Osteoblast (primary cell): ENCODE results near the gene CHST9. TPM values are rescaled to one million over a fixed set of nuclear protein-coding genes. Genes with fewer than 3 reads are reported as not detected.

Experiments used
- DNase-seq: peaks from one replicate; pipeline ENCODE4 v3.0.0; 2011; ENCODE audit warnings: low spot score, mixed read lengths; ENCODE audit not compliant: insufficient read length; ENCODE audit errors: missing footprints
- H2AFZ ChIP-seq: 2 replicates; pipeline ENCODE4 v1.6.0; 2011; ENCODE audit warnings: mild to moderate bottlenecking, low read length
- H3K27ac ChIP-seq: 2 replicates; pipeline ENCODE4 v1.5.1; 2011; ENCODE audit warnings: mild to moderate bottlenecking, low read depth, low read length, moderate library complexity
- H3K27me3 ChIP-seq: 2 replicates; pipeline ENCODE4 v1.6.0; 2012; ENCODE audit warnings: mild to moderate bottlenecking, control low read depth, inconsistent platforms, low read length, moderate library complexity; ENCODE audit not compliant: insufficient read depth
- H3K36me3 ChIP-seq: 2 replicates; pipeline ENCODE4 v1.5.1; 2011; ENCODE audit warnings: mild to moderate bottlenecking, low read length, control low read depth, moderate library complexity; ENCODE audit not compliant: insufficient read depth
- H3K4me1 ChIP-seq: 2 replicates; pipeline ENCODE4 v1.5.1; 2011; ENCODE audit warnings: mild to moderate bottlenecking, low read length, control low read depth, moderate library complexity; ENCODE audit not compliant: insufficient read depth
- H3K4me2 ChIP-seq: 2 replicates; pipeline ENCODE4 v1.6.0; 2011; ENCODE audit warnings: mild to moderate bottlenecking, low read length; ENCODE audit not compliant: insufficient read depth
- H3K4me3 ChIP-seq: fragments of 200-600 bp; sonication (generic); 3 replicates; pipeline ENCODE4 v1.5.1; 2012; ENCODE audit warnings: mild to moderate bottlenecking, low read length, inconsistent platforms; ENCODE audit not compliant: insufficient read depth
- H3K79me2 ChIP-seq: 2 replicates; pipeline ENCODE4 v1.6.0; 2012; ENCODE audit warnings: mild to moderate bottlenecking, low read length, control low read depth, inconsistent platforms; ENCODE audit not compliant: insufficient read depth
- H3K9me3 ChIP-seq: 2 replicates; pipeline ENCODE4 v1.5.1; 2011; ENCODE audit warnings: low read depth, low read length, control low read depth
- H4K20me1 ChIP-seq: 2 replicates; pipeline ENCODE4 v1.6.0; 2012; ENCODE audit warnings: mild to moderate bottlenecking, low read length, control low read depth; ENCODE audit not compliant: insufficient read depth
- CTCF ChIP-seq: IDR thresholded peaks from 2 replicates; pipeline ENCODE4 v1.5.1; 2011; ENCODE audit warnings: mild to moderate bottlenecking, low read depth, low read length, moderate library complexity; ENCODE audit errors: extremely low read depth
- total RNA-seq: library from RNA; depleted of rRNA; stranded (reverse); fragments of >200 nt; gene quantifications from 2 replicates; pipeline ENCODE4 v1.2.3, GENCODE V29; 2012

The CHST9 gene
- total RNA-seq, 1 donor: not detected

GRCh38 chr18:27144672-27145071, 40.4 kb downstream of the CHST9 start:
- no peak for TF ChIP-seq CTCF
- H3K4me1 ChIP-seq: no peaks in the 10 kb centered on the region
- no peak overlapping the region for H3K27ac ChIP-seq
- H3K4me3 ChIP-seq: no peak overlapping the region
- no peaks in the 10 kb centered on the region for H3K9me3 ChIP-seq
- H2AFZ ChIP-seq: no peak overlapping the region
- no peaks in the 10 kb centered on the region for H3K79me2 ChIP-seq
- H4K20me1 ChIP-seq: no peaks in the 10 kb centered on the region
- no peaks in the 10 kb centered on the region for H3K36me3 ChIP-seq
- no peak for DNase-seq
- no peaks in the 10 kb centered on the region for H3K27me3 ChIP-seq
- no peak overlapping the region for H3K4me2 ChIP-seq

GRCh38 chr18:27143580-27144287, 41.4 kb downstream of the CHST9 start:
- no peaks in the 10 kb centered on the region for H3K27me3 ChIP-seq
- no peak for TF ChIP-seq CTCF
- no peaks in the 10 kb centered on the region for H3K36me3 ChIP-seq
- no peak for DNase-seq
- no peaks in the 10 kb centered on the region for H3K79me2 ChIP-seq
- H2AFZ ChIP-seq: no peak overlapping the region
- no peak overlapping the region for H3K27ac ChIP-seq
- H3K4me3 ChIP-seq: no peak overlapping the region
- no peaks in the 10 kb centered on the region for H4K20me1 ChIP-seq
- H3K9me3 ChIP-seq: no peaks in the 10 kb centered on the region
- no peak overlapping the region for H3K4me2 ChIP-seq
- H3K4me1 ChIP-seq: no peaks in the 10 kb centered on the region

GRCh38 chr18:27142891-27143290, 42.2 kb downstream of the CHST9 start:
- H4K20me1 ChIP-seq: no peaks in the 10 kb centered on the region
- no peak overlapping the region for H3K4me2 ChIP-seq
- TF ChIP-seq CTCF: no peak
- H3K4me1 ChIP-seq: no peaks in the 10 kb centered on the region
- H3K27ac ChIP-seq: no peak overlapping the region
- no peaks in the 10 kb centered on the region for H3K79me2 ChIP-seq
- H3K9me3 ChIP-seq: no peaks in the 10 kb centered on the region
- no peaks in the 10 kb centered on the region for H3K27me3 ChIP-seq
- no peak overlapping the region for H3K4me3 ChIP-seq
- H2AFZ ChIP-seq: no peak overlapping the region
- H3K36me3 ChIP-seq: no peaks in the 10 kb centered on the region
- DNase-seq: no peak

GRCh38 chr18:27141876-27142275, 43.2 kb downstream of the CHST9 start:
- Histone ChIP-seq H3K4me1 (no peaks in the 10 kb centered on the region), H3K4me3 (no peak overlapping the region), H3K27ac (no peak overlapping the region), H2AFZ (no peak overlapping the region), H3K79me2 (no peaks in the 10 kb centered on the region), H3K36me3 (no peaks in the 10 kb centered on the region), H3K4me2 (no peak overlapping the region), H4K20me1 (no peaks in the 10 kb centered on the region), H3K27me3 (no peaks in the 10 kb centered on the region), H3K9me3 (no peaks in the 10 kb centered on the region)
- DNase-seq: no peak
- TF ChIP-seq CTCF: no peak
